GM12878 (cell line): ENCODE results near the gene PODXL2. TPM values are rescaled to one million over a fixed set of nuclear protein-coding genes. Genes with fewer than 3 reads are reported as not detected.
A peak's percentile ranks its signal among the peaks of the same experiment; 100 is the strongest.

Source experiments
- CHD2 ChIP-seq: IDR thresholded peaks from 2 replicates; pipeline ENCODE4 v1.6.1; 2011; ENCODE audit warnings: low read depth, low read length, improper control_type of control experiment, borderline replicate concordance
- IRF3 ChIP-seq: fragments of 450-650 bp; IDR thresholded peaks from 2 replicates; pipeline ENCODE4 v1.6.1; 2014; ENCODE audit warnings: mild to moderate bottlenecking
- IRF4 ChIP-seq: IDR thresholded peaks from 2 replicates; pipeline ENCODE4 v1.6.1; 2011; ENCODE audit warnings: low read depth, low read length
- IRF5 ChIP-seq: fragments of 450-650 bp; IDR thresholded peaks from 2 replicates; pipeline ENCODE4 v1.6.1; 2017; ENCODE audit warnings: borderline replicate concordance
- MEF2B ChIP-seq: fragments of 450-650 bp; IDR thresholded peaks from 2 replicates; pipeline ENCODE4 v1.6.1; 2018; ENCODE audit warnings: mild to moderate bottlenecking, moderate library complexity; ENCODE audit not compliant: partially characterized antibody, poor library complexity, severe bottlenecking
- MXI1 ChIP-seq: fragments of 150-350 bp; IDR thresholded peaks from 2 replicates; pipeline ENCODE4 v1.6.1; 2011; ENCODE audit warnings: low read depth, mild to moderate bottlenecking, inconsistent platforms, low read length, improper control_type of control experiment
- PKNOX1 ChIP-seq: fragments of 450-650 bp; IDR thresholded peaks from 2 replicates; pipeline ENCODE4 v1.6.1; 2016; ENCODE audit warnings: mild to moderate bottlenecking
- RELB ChIP-seq: fragments of 450-650 bp; IDR thresholded peaks from 2 replicates; pipeline ENCODE4 v1.6.1; 2017; ENCODE audit warnings: low read depth, mild to moderate bottlenecking, moderate library complexity
- REST ChIP-seq: IDR thresholded peaks from 2 replicates; pipeline ENCODE4 v1.6.1; 2012; ENCODE audit warnings: mild to moderate bottlenecking, low read depth, low read length
- RFX5 ChIP-seq: IDR thresholded peaks from 2 replicates; pipeline ENCODE4 v1.6.1; 2011; ENCODE audit warnings: low read depth, low read length, improper control_type of control experiment
- SP1 ChIP-seq: IDR thresholded peaks from one replicate; pipeline ENCODE4 v1.6.1; 2011; ENCODE audit warnings: low read depth, low read length
- SPI1 ChIP-seq: IDR thresholded peaks from 2 replicates; pipeline ENCODE4 v1.6.1; 2011; ENCODE audit warnings: low read depth, mild to moderate bottlenecking, low read length, moderate library complexity, borderline replicate concordance; ENCODE audit not compliant: insufficient read depth
- USF1 ChIP-seq: IDR thresholded peaks from 2 replicates; pipeline ENCODE4 v1.6.1; 2011; ENCODE audit warnings: borderline replicate concordance, low read depth, mild to moderate bottlenecking, moderate library complexity, mixed read lengths, low read length; ENCODE audit not compliant: insufficient read depth; ENCODE audit errors: extremely low read length
- ZNF207 ChIP-seq: fragments of 450-650 bp; IDR thresholded peaks from 2 replicates; pipeline ENCODE4 v1.6.1; 2014; ENCODE audit warnings: antibody characterized with exemption, mild to moderate bottlenecking, borderline replicate concordance
- polyA plus RNA-seq, 11 experiments: library from polyadenylated mRNA; depleted of rRNA in 4 of 11; unstranded in 6 of 11; stranded (reverse) in 5 of 11; fragments of >200 nt; fragmentation: Nextera tagmentation in 4 of 11; fragmentation: Illumina TruSeq in 1 of 11; extraction: Ambion mirVana in 4 of 11; extraction: Trizol in 1 of 11; gene quantifications; 1 replicate in 1 of 11; 2 replicates in 10 of 11; pipeline versions ENCODE4 v1.2.1 to v1.2.3, GENCODE V29; 2011 to 2016; ENCODE audit warnings: inconsistent platforms in 2 of 11, missing spikeins in 2 of 11, low read depth in 1 of 11
- total RNA-seq, 4 experiments: library from RNA; depleted of rRNA in 3 of 4; stranded (reverse); fragments of >200 nt in 3 of 4; fragmentation: Illumina TruSeq in 1 of 4; extraction: Trizol in 1 of 4; gene quantifications; 2 replicates each; pipeline versions ENCODE4 v1.2.1 to v1.2.3, GENCODE V29; 2013 to 2021

Gene PODXL2
- total and polyA plus RNA-seq, 10 of the 15 experiments (the other 5 are each of a cell fraction or from before 2014, with no cell fraction given), result 0.03 to 24.4 (median 13.6) TPM; not detected in 2

- no peak for TF ChIP-seq REST
- peak; percentile 100 for TF ChIP-seq RELB
- 0 out of 2 replicates have a peak, but pooled peaks have one; percentile 78 for TF ChIP-seq ZNF207
- no peak for TF ChIP-seq IRF5
- no peak for TF ChIP-seq CHD2
- peak; percentile 49; the same call in 1 of the 2 replicates for TF ChIP-seq PKNOX1
- TF ChIP-seq MEF2B, result no peak
- TF ChIP-seq SP1, result peak; percentile 96
- no peak; the same call in 1 of the 2 replicates for TF ChIP-seq RFX5
- peak; percentile 92 for TF ChIP-seq IRF3
- peak; percentile 94 for TF ChIP-seq MXI1
- TF ChIP-seq USF1, result no peak
- no peak for TF ChIP-seq SPI1
- no peak for TF ChIP-seq IRF4
Measured at GRCh38 chr3:127590593-127591465, 38.2 kb upstream of the PODXL2 start, which contains the start of gene TPRA1 (continued).
